HepG2 (cell line): ENCODE measurements around the gene TUBGCP6. TPM values are rescaled to one million over a fixed set of nuclear protein-coding genes. Genes with fewer than 3 reads are reported as not detected.

Experiments
- ARNT2 ChIP-seq: sonication (generic); formaldehyde crosslinking; IDR thresholded peaks from 2 replicates; pipeline ENCODE4 v1.8.0; 2022; ENCODE audit warnings: mild to moderate bottlenecking, low read depth, missing genetic modification reagents, moderate library complexity
- FOXA3 ChIP-seq: IDR thresholded peaks from 2 replicates; pipeline ENCODE4 v1.6.1; 2016; ENCODE audit warnings: missing genetic modification reagents, missing compliant biosample characterization
- NRL ChIP-seq: sonication (generic); formaldehyde crosslinking; IDR thresholded peaks from 2 replicates; pipeline ENCODE4 v1.5.0; 2020; ENCODE audit warnings: missing genetic modification reagents, mild to moderate bottlenecking, moderate library complexity, borderline replicate concordance
- PHF8 ChIP-seq: sonication (generic); formaldehyde crosslinking; IDR thresholded peaks from 2 replicates; pipeline ENCODE4 v1.5.0; 2020; ENCODE audit warnings: missing genetic modification reagents
- RBFOX2 ChIP-seq: fragments of 200-400 bp; formaldehyde crosslinking; IDR thresholded peaks from 2 replicates; pipeline ENCODE4 v1.6.1; 2017; ENCODE audit warnings: low read depth, mild to moderate bottlenecking, low read length
- SAP130 ChIP-seq: IDR thresholded peaks from 2 replicates; pipeline ENCODE4 v1.6.1; 2016; ENCODE audit warnings: low read depth
- SMARCC2 ChIP-seq: fragments of 450-650 bp; IDR thresholded peaks from 2 replicates; pipeline ENCODE4 v1.6.1; 2017; ENCODE audit warnings: antibody characterized with exemption, mild to moderate bottlenecking
- SMC3 ChIP-seq: IDR thresholded peaks from 2 replicates; pipeline ENCODE4 v1.6.1; 2011; ENCODE audit warnings: low read length, improper control_type of control experiment
- STAG1 ChIP-seq: sonication (generic); formaldehyde crosslinking; IDR thresholded peaks from 2 replicates; pipeline ENCODE4 v1.4.0; 2020; ENCODE audit warnings: missing genetic modification reagents
- TMF1 ChIP-seq: sonication (generic); formaldehyde crosslinking; IDR thresholded peaks from 2 replicates; pipeline ENCODE4 v1.8.1; 2022; ENCODE audit warnings: low read depth, missing genetic modification reagents
- U2AF1 ChIP-seq: fragments of 200-400 bp; formaldehyde crosslinking; optimal IDR thresholded peaks from 2 replicates; pipeline ENCODE3; 2017; ENCODE audit warnings: mild to moderate bottlenecking, low read depth, low read length
- ZNF24 ChIP-seq: fragments of 450-650 bp; IDR thresholded peaks from 2 replicates; pipeline ENCODE4 v1.6.1; 2017; ENCODE audit warnings: antibody characterized with exemption, mild to moderate bottlenecking
- ZNF253 ChIP-seq: sonication (generic); formaldehyde crosslinking; IDR thresholded peaks from 2 replicates; pipeline ENCODE4 v1.8.0; 2022; ENCODE audit warnings: mild to moderate bottlenecking, missing genetic modification reagents, borderline replicate concordance
- ZNF432 ChIP-seq: sonication (generic); formaldehyde crosslinking; IDR thresholded peaks from 2 replicates; pipeline ENCODE4 v1.5.0; 2020; ENCODE audit warnings: missing genetic modification reagents, mild to moderate bottlenecking, borderline replicate concordance
- ZNF772 ChIP-seq: sonication (generic); formaldehyde crosslinking; IDR thresholded peaks from 2 replicates; pipeline ENCODE4 v1.5.0; 2020; ENCODE audit warnings: mild to moderate bottlenecking, missing genetic modification reagents
- polyA plus RNA-seq, 8 experiments: library from polyadenylated mRNA; depleted of rRNA in 3 of 8; stranded (reverse) in 7 of 8; unstranded in 1 of 8; fragments of >200 nt; fragmentation: Illumina TruSeq in 4 of 8; extraction: Trizol in 4 of 8; gene quantifications; 2 replicates each; pipeline versions ENCODE4 v1.2.1 to v1.2.3, GENCODE V29; 2011 to 2016; ENCODE audit warnings: low read depth in 4 of 8, missing spikeins in 1 of 8, mixed read lengths in 1 of 8; ENCODE audit not compliant: insufficient read depth in 1 of 8
- total RNA-seq, 5 experiments: library from RNA; depleted of rRNA; stranded (reverse); fragments of >200 nt; fragmentation: Illumina TruSeq; extraction: Trizol; gene quantifications; 2 replicates each; pipeline ENCODE4 v1.2.3, GENCODE V29; 2016; ENCODE audit warnings: low read depth in 1 of 5
- TF ChIP-seq, protein P1 (sequence below): sonication (generic); formaldehyde crosslinking; IDR thresholded peaks from 2 replicates; pipeline ENCODE4 v1.5.0; 2020; ENCODE audit warnings: mild to moderate bottlenecking, missing genetic modification reagents

Gene TUBGCP6
- total and polyA plus RNA-seq, 2 of the 13 experiments (the other 11 are each of a cell fraction or from before 2014, with no cell fraction given) = 14.6 to 15.7 TPM

GRCh38 chr22:50216684-50217520 lies 27.9 kb downstream of the TUBGCP6 start (continued):
- TF ChIP-seq RBFOX2 (peak; percentile 38; the same call in 1 of the 2 replicates), SMC3 (no peak), U2AF1 (no peak), STAG1 (CRISPR knock-in tag) (no peak), ZNF24 (no peak), ZNF772 (CRISPR knock-in tag) (no peak), NRL (CRISPR knock-in tag) (no peak), ZNF253 (CRISPR knock-in tag) (no peak), TMF1 (CRISPR knock-in tag) (no peak), PHF8 (no peak), SAP130 (no peak), SMARCC2 (no peak), ZNF432 (CRISPR knock-in tag) (no peak), ARNT2 (CRISPR knock-in tag) (no peak), FOXA3 (CRISPR knock-in tag) (no peak)
- TF ChIP-seq, protein P1, sequence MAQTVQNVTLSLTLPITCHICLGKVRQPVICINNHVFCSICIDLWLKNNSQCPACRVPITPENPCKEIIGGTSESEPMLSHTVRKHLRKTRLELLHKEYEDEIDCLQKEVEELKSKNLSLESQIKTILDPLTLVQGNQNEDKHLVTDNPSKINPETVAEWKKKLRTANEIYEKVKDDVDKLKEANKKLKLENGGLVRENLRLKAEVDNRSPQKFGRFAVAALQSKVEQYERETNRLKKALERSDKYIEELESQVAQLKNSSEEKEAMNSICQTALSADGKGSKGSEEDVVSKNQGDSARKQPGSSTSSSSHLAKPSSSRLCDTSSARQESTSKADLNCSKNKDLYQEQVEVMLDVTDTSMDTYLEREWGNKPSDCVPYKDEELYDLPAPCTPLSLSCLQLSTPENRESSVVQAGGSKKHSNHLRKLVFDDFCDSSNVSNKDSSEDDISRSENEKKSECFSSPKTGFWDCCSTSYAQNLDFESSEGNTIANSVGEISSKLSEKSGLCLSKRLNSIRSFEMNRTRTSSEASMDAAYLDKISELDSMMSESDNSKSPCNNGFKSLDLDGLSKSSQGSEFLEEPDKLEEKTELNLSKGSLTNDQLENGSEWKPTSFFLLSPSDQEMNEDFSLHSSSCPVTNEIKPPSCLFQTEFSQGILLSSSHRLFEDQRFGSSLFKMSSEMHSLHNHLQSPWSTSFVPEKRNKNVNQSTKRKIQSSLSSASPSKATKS (CRISPR knock-in tag) = no peak
